Activated CD4-positive, alpha-beta memory T cell treated with anti-CD3 and anti-CD28 coated beads, Interleukin-2, amount 10 ng/mL, durations not matched to agents 7 days and 5 days (primary cell): ENCODE data around the gene WEE1. TPM values are rescaled to one million over a fixed set of nuclear protein-coding genes. Genes with fewer than 3 reads are reported as not detected.

Source experiments
- total RNA-seq, 2 experiments: library from RNA; stranded (reverse); gene quantifications; one replicate each; pipeline ENCODE4 v1.2.3, GENCODE V29; 2021

Gene WEE1
- total RNA-seq, 2 experiments from 2014 or later: 62.8 to 64.1 TPM

Other genes with a start within 250 kb of the WEE1 start
- 10 to 100 TPM; 87.4 to 95.7 TPM for gene IPO7, start 189.0 kb upstream of the WEE1 start, total RNA-seq
- 10 to 100 TPM; 43.5 to 45.5 TPM for gene ZNF143, start 112.7 kb upstream of the WEE1 start, total RNA-seq
- 1 to 10 TPM; 8.6 to 9.1 TPM for gene SWAP70, start 90.4 kb downstream of the WEE1 start, total RNA-seq